Tongue (tissue), 2 donors: ENCODE measurements around the gene CDK4. TPM values are rescaled to one million over a fixed set of nuclear protein-coding genes. Genes with fewer than 3 reads are reported as not detected.
A peak's percentile ranks its signal among the peaks of the same experiment; 100 is the strongest.

Experiments used
- DNase-seq: peaks from one replicate; pipeline ENCODE4 v3.0.0-alpha.2; 2015
- total RNA-seq: library from RNA; depleted of rRNA; stranded (reverse); fragments of >200 nt; gene quantifications from one replicate; pipeline ENCODE4 v1.2.3, GENCODE V29; 2014

The CDK4 gene
- total RNA-seq, 1 donor from 2014 or later: 140 TPM

- DNase-seq: no peak
Measured at GRCh38 chr12:57755454-57756372, 3.6 kb upstream of the CDK4 start.

GRCh38 chr12:57755194-57755453, 3.0 kb upstream of the CDK4 start:
- DNase-seq: no peak

- peak; percentile 72 for DNase-seq
Measured at GRCh38 chr12:57754411-57755193, 2.5 kb upstream of the CDK4 start, which contains the start of gene MARCHF9. Gene MARCHF9 (plus strand): TSS chr12:57755103. CDS start chr12:57755529, 426 bp downstream.

- no peak for DNase-seq
Measured at GRCh38 chr12:57753756-57754337, 1.7 kb upstream of the CDK4 start.

- DNase-seq: no peak
Measured at GRCh38 chr12:57752668-57753000, 524 bp upstream of the CDK4 start.

GRCh38 chr12:57751432-57751787, 700 bp downstream of the CDK4 start:
- DNase-seq: no peak

- no peak for DNase-seq
Measured at GRCh38 chr12:57750561-57751431, 1.3 kb downstream of the CDK4 start.

- DNase-seq: no peak
Measured at GRCh38 chr12:57749061-57749460, 3.0 kb downstream of the CDK4 start.

- DNase-seq: no peak
Measured at GRCh38 chr12:57746025-57746424, 6.1 kb downstream of the CDK4 start.

- no peak for DNase-seq
Measured at GRCh38 chr12:57745485-57745881, 6.6 kb downstream of the CDK4 start.

GRCh38 chr12:57744777-57745484, 7.2 kb downstream of the CDK4 start, which contains the start of gene TSPAN31:
Gene TSPAN31 (plus strand): TSS chr12:57745039. CDS start chr12:57745155, 116 bp downstream.
- DNase-seq: peak; percentile 99

- no peak for DNase-seq
Measured at GRCh38 chr12:57744194-57744776, 7.8 kb downstream of the CDK4 start.

GRCh38 chr12:57743769-57744168, 8.3 kb downstream of the CDK4 start:
- DNase-seq: no peak

GRCh38 chr12:57741844-57742738, 10.0 kb downstream of the CDK4 start:
- no peak for DNase-seq

- no peak for DNase-seq
Measured at GRCh38 chr12:57741413-57741789, 10.7 kb downstream of the CDK4 start.

GRCh38 chr12:57740656-57741412, 11.3 kb downstream of the CDK4 start:
- no peak for DNase-seq

- no peak for DNase-seq
Measured at GRCh38 chr12:57739914-57740538, 12.1 kb downstream of the CDK4 start.

- no peak for DNase-seq
Measured at GRCh38 chr12:57739387-57739786, 12.7 kb downstream of the CDK4 start.
